Measurements from ENCODE around the gene RNF183.

The RNF183 gene

DNA sequence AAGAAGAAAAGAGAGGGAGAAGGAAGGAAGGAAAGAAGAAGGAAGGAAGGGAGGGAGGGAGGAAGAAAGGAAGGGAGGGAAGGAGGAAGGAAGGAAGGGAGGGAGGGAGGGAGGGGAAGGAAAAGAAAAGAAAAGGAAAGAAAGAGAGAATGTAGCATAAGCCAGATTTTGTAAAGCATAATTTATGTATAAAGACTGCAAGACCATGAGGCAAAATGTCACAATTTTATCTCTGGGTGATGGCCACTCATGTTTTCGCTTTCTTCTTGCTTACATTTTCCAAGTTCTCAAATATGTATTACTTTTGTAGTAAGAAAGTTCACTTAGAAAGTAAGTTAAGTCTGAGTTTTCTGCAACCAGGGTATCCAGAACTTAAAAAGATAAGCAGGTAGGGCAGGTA lies 3.4 kb upstream of the RNF183 start:
- WGBS = no CpG with 5 or more reads among the region's 1 CpG
- Histone ChIP-seq H2BK12ac (ENCODE audit: low read length in 2 of 2) (no peak overlapping the region), H3K4me2 (ENCODE audit: low read length, poor library complexity, severe bottlenecking) (no peak overlapping the region), H3K9ac (ENCODE audit: low read length) (no peak overlapping the region), H3K9me3 (ENCODE audit: control insufficient read depth, low read length) (no peaks in the 10 kb centered on the region), H2BK5ac (ENCODE audit: low read depth, low read length, poor library complexity, severe bottlenecking) (no peak overlapping the region), H4K8ac (ENCODE audit: low read length) (no peak overlapping the region), H2BK120ac (ENCODE audit: low read depth, low read length) (no peak overlapping the region), H2AFZ (ENCODE audit: low read depth, low read length) (no peak overlapping the region), H3K27ac (ENCODE audit: low read length, poor library complexity, severe bottlenecking) (no peak overlapping the region), H3K36me3 (ENCODE audit: control insufficient read depth in 1 of 2, insufficient read depth in 2 of 2, low read depth in 1 of 2, low read length in 2 of 2) (no peaks in the 10 kb centered on the region), H3K4ac (ENCODE audit: low read depth in 1 of 2, low read length in 2 of 2) (no peak overlapping the region), H3K14ac (ENCODE audit: low read length in 2 of 2) (no peak overlapping the region), H3K4me1 (ENCODE audit: control insufficient read depth, insufficient read depth, low read depth, low read length) (peaks cover 8% of the 10 kb centered on the region), H3K27me3 (ENCODE audit: control insufficient read depth in 1 of 2, insufficient read depth in 1 of 2, low read length in 2 of 2) (peaks cover 4 to 11% of the 10 kb centered on the region in 2 experiments), H2AK5ac (ENCODE audit: low read length, severe bottlenecking) (no peak overlapping the region), H2BK15ac (ENCODE audit: low read depth, poor library complexity, severe bottlenecking) (no peak overlapping the region), H3K4me3 (ENCODE audit: insufficient read depth in 1 of 2, low read depth in 1 of 2, low read length in 2 of 2) (no peak overlapping the region), H3K23ac (ENCODE audit: low read length in 2 of 2) (no peak overlapping the region), H3K18ac (ENCODE audit: low read depth in 1 of 2, low read length in 2 of 2) (no peak overlapping the region), H3K79me1 (replicated peaks; ENCODE audit: low read length, poor library complexity, severe bottlenecking) (no peaks in the 10 kb centered on the region), H4K91ac (ENCODE audit: low read length) (no peak overlapping the region)
- DNase-seq = no peak

DNA sequence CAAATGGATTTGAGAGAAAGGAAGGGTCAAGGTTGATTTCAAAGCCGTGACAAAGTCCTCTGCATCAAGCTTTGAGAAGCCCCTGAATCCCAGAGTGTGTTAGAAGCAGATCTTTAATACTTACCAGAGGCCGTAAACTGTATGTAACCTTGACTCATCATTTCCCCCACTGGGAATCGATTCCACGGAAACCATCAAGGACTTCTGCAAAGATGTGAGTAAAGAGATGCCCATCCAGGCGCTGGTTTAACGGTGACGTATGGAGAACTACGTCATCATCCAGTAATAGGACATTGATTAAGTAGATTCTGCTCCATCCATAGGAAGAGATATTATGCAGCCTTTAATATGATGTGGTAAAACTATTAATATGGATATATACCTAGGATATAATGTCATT lies 1.6 kb downstream of the RNF183 start:
- Histone ChIP-seq H3K4me2 (ENCODE audit: low read length, poor library complexity, severe bottlenecking) (no peak overlapping the region), H2BK5ac (ENCODE audit: low read depth, low read length, poor library complexity, severe bottlenecking) (no peak overlapping the region), H3K4me1 (ENCODE audit: control insufficient read depth, insufficient read depth, low read depth, low read length) (peaks cover 4% of the 10 kb centered on the region), H4K91ac (ENCODE audit: low read length) (no peak overlapping the region), H3K9ac (ENCODE audit: low read length) (no peak overlapping the region), H3K18ac (ENCODE audit: low read depth in 1 of 2, low read length in 2 of 2) (no peak overlapping the region), H2BK12ac (ENCODE audit: low read length in 2 of 2) (no peak overlapping the region), H3K36me3 (ENCODE audit: control insufficient read depth in 1 of 2, insufficient read depth in 2 of 2, low read depth in 1 of 2, low read length in 2 of 2) (no peaks in the 10 kb centered on the region), H3K4me3 (ENCODE audit: insufficient read depth in 1 of 2, low read depth in 1 of 2, low read length in 2 of 2) (no peak overlapping the region), H3K27me3 (ENCODE audit: control insufficient read depth in 1 of 2, insufficient read depth in 1 of 2, low read length in 2 of 2) (peaks cover 7 to 32% of the 10 kb centered on the region in 2 experiments), H2AFZ (ENCODE audit: low read depth, low read length) (no peak overlapping the region), H2BK15ac (ENCODE audit: low read depth, poor library complexity, severe bottlenecking) (no peak overlapping the region), H3K4ac (ENCODE audit: low read depth in 1 of 2, low read length in 2 of 2) (no peak overlapping the region), H3K79me1 (replicated peaks; ENCODE audit: low read length, poor library complexity, severe bottlenecking) (no peaks in the 10 kb centered on the region), H4K8ac (ENCODE audit: low read length) (no peak overlapping the region), H3K23ac (ENCODE audit: low read length in 2 of 2) (no peak overlapping the region), H3K9me3 (ENCODE audit: control insufficient read depth, low read length) (no peaks in the 10 kb centered on the region), H3K27ac (ENCODE audit: low read length, poor library complexity, severe bottlenecking) (no peak overlapping the region), H3K14ac (ENCODE audit: low read length in 2 of 2) (no peak overlapping the region), H2AK5ac (ENCODE audit: low read length, severe bottlenecking) (no peak overlapping the region), H2BK120ac (ENCODE audit: low read depth, low read length) (no peak overlapping the region)
- WGBS = 70% methylated on average over 4 of the region's 8 CpGs
- DNase-seq = no peak

DNA sequence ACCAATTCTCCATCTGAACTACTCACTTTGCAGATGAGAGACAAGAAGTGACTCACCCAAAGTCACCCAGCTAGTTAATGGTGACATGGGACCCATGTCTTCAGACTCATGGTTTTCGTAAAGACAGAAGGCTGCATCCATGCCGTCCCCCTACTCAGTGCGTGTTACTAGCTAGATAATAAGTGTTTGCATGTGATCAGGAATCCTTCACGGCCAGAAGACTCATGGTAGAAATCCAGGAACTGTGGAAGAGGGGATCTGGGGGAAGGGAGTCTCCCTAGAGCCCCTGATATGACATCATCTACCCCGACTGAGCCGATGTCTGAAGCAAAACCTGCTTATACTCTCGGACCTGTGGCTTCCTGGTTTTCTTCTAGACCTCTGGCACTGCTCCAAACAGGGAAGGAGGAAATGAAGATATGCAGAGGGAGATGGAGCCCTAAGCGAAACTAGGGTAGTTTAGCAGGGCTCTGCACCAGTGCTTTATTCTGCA lies 3.3 kb downstream of the RNF183 start:
- Histone ChIP-seq H2BK5ac (ENCODE audit: low read depth, low read length, poor library complexity, severe bottlenecking) (no peak overlapping the region), H2AK5ac (ENCODE audit: low read length, severe bottlenecking) (no peak overlapping the region), H2BK12ac (ENCODE audit: low read length in 2 of 2) (no peak overlapping the region), H3K27me3 (ENCODE audit: control insufficient read depth in 1 of 2, insufficient read depth in 1 of 2, low read length in 2 of 2) (peaks cover 7 to 32% of the 10 kb centered on the region in 2 experiments), H3K4me3 (ENCODE audit: insufficient read depth in 1 of 2, low read depth in 1 of 2, low read length in 2 of 2) (no peak overlapping the region), H2AFZ (ENCODE audit: low read depth, low read length) (no peak overlapping the region), H3K4me1 (ENCODE audit: control insufficient read depth, insufficient read depth, low read depth, low read length) (peaks cover 4% of the 10 kb centered on the region), H4K91ac (ENCODE audit: low read length) (no peak overlapping the region), H3K9ac (ENCODE audit: low read length) (no peak overlapping the region), H3K4me2 (ENCODE audit: low read length, poor library complexity, severe bottlenecking) (no peak overlapping the region), H3K79me1 (replicated peaks; ENCODE audit: low read length, poor library complexity, severe bottlenecking) (no peaks in the 10 kb centered on the region), H3K36me3 (ENCODE audit: control insufficient read depth in 1 of 2, insufficient read depth in 2 of 2, low read depth in 1 of 2, low read length in 2 of 2) (no peaks in the 10 kb centered on the region), H4K8ac (ENCODE audit: low read length) (no peak overlapping the region), H3K27ac (ENCODE audit: low read length, poor library complexity, severe bottlenecking) (no peak overlapping the region), H3K23ac (ENCODE audit: low read length in 2 of 2) (no peak overlapping the region), H3K14ac (ENCODE audit: low read length in 2 of 2) (no peak overlapping the region), H2BK15ac (ENCODE audit: low read depth, poor library complexity, severe bottlenecking) (no peak overlapping the region), H3K18ac (ENCODE audit: low read depth in 1 of 2, low read length in 2 of 2) (no peak overlapping the region), H3K4ac (ENCODE audit: low read depth in 1 of 2, low read length in 2 of 2) (no peak overlapping the region), H3K9me3 (ENCODE audit: control insufficient read depth, low read length) (no peaks in the 10 kb centered on the region), H2BK120ac (ENCODE audit: low read depth, low read length) (no peak overlapping the region)
- WGBS = 88% methylated on average over 8 of the region's 8 CpGs
- DNase-seq = no peak

DNA sequence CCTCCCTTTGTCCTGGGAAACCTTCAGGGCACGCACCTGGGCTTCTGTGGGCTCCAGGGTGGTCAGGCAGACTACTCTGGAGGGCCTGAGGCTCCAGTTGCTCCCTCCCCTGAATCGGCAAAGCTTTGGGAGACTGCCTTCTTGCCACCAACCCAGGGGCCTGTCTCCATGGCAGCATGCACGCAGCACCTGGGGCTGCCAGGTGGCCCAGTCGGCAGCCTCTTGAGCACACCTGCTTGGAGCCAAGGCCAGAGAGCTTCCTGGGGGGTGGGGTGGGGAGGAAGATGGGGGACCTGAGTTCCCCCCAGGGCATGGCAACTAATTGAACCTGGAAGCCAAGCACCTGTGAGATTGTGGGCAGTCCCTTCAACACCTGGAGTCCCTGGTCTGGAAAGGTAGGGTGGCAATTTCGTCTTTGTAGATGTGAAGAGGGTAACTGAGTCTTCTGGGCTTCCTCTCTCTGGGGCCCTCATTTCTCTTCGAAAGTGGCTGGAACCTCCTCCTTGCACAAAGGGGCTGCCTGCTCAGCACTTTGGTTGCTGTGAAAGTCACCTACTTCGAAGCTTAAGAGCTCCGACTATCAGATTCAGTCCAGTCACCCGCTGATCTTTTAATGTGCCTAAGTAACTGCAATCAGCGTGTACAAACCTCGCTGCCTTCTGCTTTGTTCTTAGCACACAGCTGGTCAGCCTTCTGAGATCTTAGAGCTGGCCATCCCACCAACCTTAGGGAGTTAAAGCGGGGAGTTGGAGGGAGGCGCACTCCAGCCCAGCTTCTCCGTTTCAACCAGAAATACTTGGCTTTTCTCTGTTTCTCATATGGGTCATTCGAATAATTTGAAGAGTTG lies 4.0 kb downstream of the RNF183 start:
- Histone ChIP-seq H3K79me1 (replicated peaks; ENCODE audit: low read length, poor library complexity, severe bottlenecking) (no peaks in the 10 kb centered on the region), H2BK12ac (ENCODE audit: low read length in 2 of 2) (no peak overlapping the region), H3K4me1 (ENCODE audit: control insufficient read depth, insufficient read depth, low read depth, low read length) (peaks cover 4% of the 10 kb centered on the region), H2AFZ (ENCODE audit: low read depth, low read length) (no peak overlapping the region), H2BK120ac (ENCODE audit: low read depth, low read length) (no peak overlapping the region), H4K8ac (ENCODE audit: low read length) (no peak overlapping the region), H3K36me3 (ENCODE audit: control insufficient read depth in 1 of 2, insufficient read depth in 2 of 2, low read depth in 1 of 2, low read length in 2 of 2) (peaks cover 0 to under 1% of the 10 kb centered on the region in 2 experiments), H2AK5ac (ENCODE audit: low read length, severe bottlenecking) (no peak overlapping the region), H4K91ac (ENCODE audit: low read length) (no peak overlapping the region), H3K9ac (ENCODE audit: low read length) (no peak overlapping the region), H3K27ac (ENCODE audit: low read length, poor library complexity, severe bottlenecking) (no peak overlapping the region), H2BK5ac (ENCODE audit: low read depth, low read length, poor library complexity, severe bottlenecking) (no peak overlapping the region), H3K4me2 (ENCODE audit: low read length, poor library complexity, severe bottlenecking) (no peak overlapping the region), H3K4me3 (ENCODE audit: insufficient read depth in 1 of 2, low read depth in 1 of 2, low read length in 2 of 2) (no peak overlapping the region), H3K9me3 (ENCODE audit: control insufficient read depth, low read length) (no peaks in the 10 kb centered on the region), H3K27me3 (ENCODE audit: control insufficient read depth in 1 of 2, insufficient read depth in 1 of 2, low read length in 2 of 2) (peaks cover 7 to 32% of the 10 kb centered on the region in 2 experiments), H3K14ac (ENCODE audit: low read length in 2 of 2) (no peak overlapping the region), H3K23ac (ENCODE audit: low read length in 2 of 2) (no peak overlapping the region), H3K4ac (ENCODE audit: low read depth in 1 of 2, low read length in 2 of 2) (no peak overlapping the region), H2BK15ac (ENCODE audit: low read depth, poor library complexity, severe bottlenecking) (no peak overlapping the region), H3K18ac (ENCODE audit: low read depth in 1 of 2, low read length in 2 of 2) (no peak overlapping the region)
- DNase-seq = no peak
- 88% methylated on average over 14 of the region's 15 CpGs for WGBS
